Liver (tissue), 3 donors: ENCODE measurements around the gene OSBP2.

Experiments
- CTCF ChIP-seq: fragments of 150-350 bp; IDR thresholded peaks from 2 replicates; pipeline ENCODE4 v1.5.1; 2017; ENCODE audit warnings: improper control_type of control experiment, low read depth, low read length; ENCODE audit not compliant: missing input control
- SP1 ChIP-seq: IDR thresholded peaks from 2 replicates; pipeline ENCODE4 v1.6.1; 2018; ENCODE audit warnings: antibody characterized with exemption, mild to moderate bottlenecking
- donor health status: healthy.
- donor health status: healthy.

DNA sequence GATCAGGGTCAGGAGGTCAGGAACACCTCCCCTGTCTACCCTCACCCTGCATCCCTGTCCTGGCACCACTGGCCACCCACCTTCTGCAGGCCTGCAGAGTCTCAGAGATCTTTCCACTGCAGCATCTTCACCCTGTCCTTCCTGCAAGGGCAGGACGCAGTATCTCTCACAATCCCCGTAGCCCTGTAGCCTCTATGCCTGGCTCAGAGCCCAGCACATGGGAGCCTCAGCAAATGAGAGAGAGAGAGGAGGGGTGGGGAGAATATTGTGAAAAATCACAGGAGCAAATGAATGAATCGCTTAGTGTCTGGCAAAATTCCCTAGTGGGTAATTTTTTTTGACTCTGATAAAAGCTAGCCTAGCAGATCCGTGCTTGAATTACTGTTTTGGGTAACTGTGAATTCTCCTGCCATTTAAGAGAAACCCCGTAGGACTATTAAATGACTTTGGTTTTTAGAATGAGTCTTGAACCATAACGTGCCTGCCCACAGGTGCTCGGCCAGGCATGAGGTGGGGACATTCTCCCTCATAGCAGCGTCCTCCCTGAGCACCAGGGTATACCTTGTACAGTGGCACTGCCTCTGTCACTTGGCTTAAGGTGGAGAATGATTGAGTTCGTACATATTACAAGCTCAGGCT, 182.4 kb downstream of the OSBP2 start:
- TF ChIP-seq CTCF (no peak), SP1 (no peak)
